GM23338 (cell line): Measurements from ENCODE around the gene MAST4. TPM values are rescaled to one million over a fixed set of nuclear protein-coding genes. Genes with fewer than 3 reads are reported as not detected.

ENCODE experiments used
- ATAC-seq: fragments of 200-7000 bp; cut with Tn5 transposase; 3 replicates; pipeline ENCODE4 v1.9.1; 2020
- DNase-seq: peaks from one replicate; pipeline ENCODE4 v3.0.0-alpha.2; 2015; ENCODE audit warnings: low spot score
- H2AFZ ChIP-seq: fragments of 200-600 bp; sonication (generic); 2 replicates; pipeline ENCODE4 v1.8.0; 2016; ENCODE audit warnings: antibody characterized with exemption, mild to moderate bottlenecking, moderate library complexity
- H3F3A ChIP-seq: fragments of 200-600 bp; sonication (generic); replicated peaks from 2 replicates; pipeline ENCODE4 v1.8.0; 2017; ENCODE audit warnings: antibody characterized with exemption, mixed run types, low read depth
- H3K27ac ChIP-seq: fragments of 200-600 bp; sonication (generic); 2 replicates; pipeline ENCODE4 v1.6.1; 2016; ENCODE audit warnings: low read depth
- H3K27me3 ChIP-seq: fragments of 200-600 bp; sonication (generic); 2 replicates; pipeline ENCODE4 v1.8.0; 2016; ENCODE audit warnings: mild to moderate bottlenecking, mixed run types, moderate library complexity; ENCODE audit not compliant: insufficient read depth
- H3K36me3 ChIP-seq: fragments of 200-600 bp; sonication (generic); 2 replicates; pipeline ENCODE4 v1.8.0; 2016; ENCODE audit warnings: mild to moderate bottlenecking; ENCODE audit not compliant: insufficient read depth
- H3K4me1 ChIP-seq: fragments of 200-600 bp; sonication (generic); 2 replicates; pipeline ENCODE4 v1.8.0; 2016; ENCODE audit warnings: mild to moderate bottlenecking, moderate library complexity; ENCODE audit not compliant: insufficient read depth
- H3K4me2 ChIP-seq: fragments of 200-600 bp; sonication (generic); 2 replicates; pipeline ENCODE4 v1.7.1; 2017; ENCODE audit warnings: mixed run types
- H3K4me3 ChIP-seq: fragments of 200-600 bp; sonication (generic); 2 replicates; pipeline ENCODE4 v1.6.1; 2016; ENCODE audit warnings: mixed run types
- H3K79me2 ChIP-seq: fragments of 200-600 bp; sonication (generic); replicated peaks from 2 replicates; pipeline ENCODE4 v1.8.0; 2017; ENCODE audit warnings: mild to moderate bottlenecking; ENCODE audit not compliant: insufficient read depth
- H3K9me2 ChIP-seq: fragments of 200-600 bp; sonication (generic); 2 replicates; pipeline ENCODE4 v1.8.0; 2017; ENCODE audit not compliant: insufficient read depth
- H4K20me1 ChIP-seq: fragments of 200-600 bp; sonication (generic); replicated peaks from 2 replicates; pipeline ENCODE4 v1.8.0; 2017; ENCODE audit warnings: mild to moderate bottlenecking; ENCODE audit not compliant: insufficient read depth
- H3K27ac Mint-ChIP-seq: 2 replicates; pipeline ENCODE4 v1.8.0; 2020; ENCODE audit warnings: inconsistent platforms, mild to moderate bottlenecking, moderate library complexity, mixed read lengths
- H3K27me3 Mint-ChIP-seq: 3 replicates; pipeline ENCODE4 v1.8.0; 2022; ENCODE audit warnings: low read depth, mild to moderate bottlenecking, moderate library complexity, mixed read lengths, inconsistent platforms; ENCODE audit not compliant: insufficient read depth, poor library complexity
- H3K36me3 Mint-ChIP-seq: 3 replicates; pipeline ENCODE4 v1.8.0; 2021; ENCODE audit warnings: low read depth, mild to moderate bottlenecking, inconsistent platforms, moderate library complexity, mixed read lengths
- H3K4me1 Mint-ChIP-seq: 3 replicates; pipeline ENCODE4 v1.8.0; 2020; ENCODE audit warnings: mild to moderate bottlenecking, inconsistent platforms, mixed read lengths
- H3K4me3 Mint-ChIP-seq: 3 replicates; pipeline ENCODE4 v1.8.0; 2021; ENCODE audit warnings: moderate library complexity, mild to moderate bottlenecking, inconsistent platforms, mixed read lengths
- H3K9me3 Mint-ChIP-seq: 3 replicates; pipeline ENCODE4 v1.8.0; 2020; ENCODE audit warnings: moderate library complexity, mild to moderate bottlenecking, inconsistent platforms, mixed read lengths
- ETS1 ChIP-seq: IDR thresholded peaks from 2 replicates; pipeline ENCODE4 v1.6.1; 2016; ENCODE audit warnings: antibody characterized with exemption
- EZH2phosphoT487 ChIP-seq: fragments of 200-600 bp; sonication (generic); IDR thresholded peaks from one replicate; pipeline ENCODE4 v1.8.1; 2018; ENCODE audit warnings: antibody characterized with exemption; ENCODE audit not compliant: unreplicated experiment
- NANOG ChIP-seq: IDR thresholded peaks from 2 replicates; pipeline ENCODE4 v1.6.1; 2016; ENCODE audit warnings: antibody characterized with exemption, borderline replicate concordance
- POLR2AphosphoS5 ChIP-seq: IDR thresholded peaks from 2 replicates; pipeline ENCODE4 v1.6.1; 2016; ENCODE audit warnings: antibody characterized with exemption, low read depth
- REST ChIP-seq: IDR thresholded peaks from one replicate; pipeline ENCODE4 v1.6.1; 2018; ENCODE audit warnings: antibody characterized with exemption; ENCODE audit not compliant: unreplicated experiment
- STAT1 ChIP-seq: IDR thresholded peaks from one replicate; pipeline ENCODE4 v1.6.1; 2016; ENCODE audit warnings: antibody characterized with exemption; ENCODE audit not compliant: unreplicated experiment
- ZNF114 ChIP-seq: fragments of 250-450 bp; sonication (Bioruptor Pico); IDR thresholded peaks from 2 replicates; pipeline ENCODE4 v1.5.0; 2020; ENCODE audit warnings: mild to moderate bottlenecking, moderate library complexity
- ZNF331 ChIP-seq: fragments of 250-450 bp; sonication (Bioruptor Pico); IDR thresholded peaks from 2 replicates; pipeline ENCODE4 v1.5.0; 2020; ENCODE audit warnings: low read depth, mild to moderate bottlenecking, moderate library complexity
- ZNF462 ChIP-seq: fragments of 250-450 bp; sonication (Bioruptor Pico); IDR thresholded peaks from 2 replicates; pipeline ENCODE4 v1.5.0; 2020; ENCODE audit warnings: mild to moderate bottlenecking, moderate library complexity
- polyA plus RNA-seq: library from polyadenylated mRNA; unstranded; fragments of >200 nt; fragmentation: Nextera tagmentation; extraction: Ambion mirVana; gene quantifications from 2 replicates; pipeline ENCODE4 v1.2.1, GENCODE V29; 2016
- total RNA-seq: library from RNA; depleted of rRNA; stranded (reverse); fragments of >200 nt; shearing (Covaris generic); gene quantifications from 2 replicates; pipeline ENCODE4 v1.2.3, GENCODE V29; 2014

The MAST4 gene
- total and polyA plus RNA-seq, 2 experiments from 2014 or later, result 3.6 to 8.5 TPM

GRCh38 chr5:66994790-66995189 lies 398.6 kb downstream of the MAST4 start:
- Histone ChIP-seq H3K27me3 (no peaks in the 10 kb centered on the region), H3K9me2 (0 out of 2 replicates have a peak, but pooled peaks cover 3% of the 10 kb centered on the region), H3F3A (no peaks in the 10 kb centered on the region), H3K4me3 (no peak overlapping the region), H3K27ac (no peak overlapping the region), H3K4me1 (no peaks in the 10 kb centered on the region), H3K36me3 (no peaks in the 10 kb centered on the region), H2AFZ (no peak overlapping the region), H4K20me1 (no peaks in the 10 kb centered on the region), H3K79me2 (no peaks in the 10 kb centered on the region), H3K4me2 (no peak overlapping the region)
- no peak for TF ChIP-seq POLR2AphosphoS5
- no peak for TF ChIP-seq ZNF114
- no peak for TF ChIP-seq REST
- no peak for TF ChIP-seq STAT1
- TF ChIP-seq NANOG, result no peak
- TF ChIP-seq ZNF331 (CRISPR knock-in tag), result no peak
- no peak for TF ChIP-seq ETS1
- TF ChIP-seq EZH2phosphoT487, result no peak
- TF ChIP-seq ZNF462 (CRISPR knock-in tag), result no peak
- no peaks in the 10 kb centered on the region for H3K27me3 Mint-ChIP-seq
- H3K4me3 Mint-ChIP-seq, result no peak overlapping the region
- no peak for DNase-seq
- H3K36me3 Mint-ChIP-seq, result no peaks in the 10 kb centered on the region
- no peak for ATAC-seq
- H3K9me3 Mint-ChIP-seq, result no peaks in the 10 kb centered on the region
- H3K27ac Mint-ChIP-seq, result no peak overlapping the region
- no peaks in the 10 kb centered on the region for H3K4me1 Mint-ChIP-seq
